Caco-2 (cell line): ENCODE measurements around the gene DNAJB7. TPM values are rescaled to one million over a fixed set of nuclear protein-coding genes. Genes with fewer than 3 reads are reported as not detected.
"Not testable (repeated sequence)": the region's sequence is repeated elsewhere in the genome, so short reads cannot be mapped to it uniquely, and the experiment has no call there.

Experiments
- BruUV-seq: library from RNA; stranded (reverse); fragments of 400-500 nt; replicated peaks from 2 replicates; lab custom pipeline; 2021; lab: Mats Ljungman, UMichigan
- CTCF ChIA-PET: fragments of 300-600 bp; sonication (Branson Sonifier 250); formaldehyde crosslinking; loops from one replicate; lab custom pipeline; 2022; ENCODE audit warnings: antibody characterized with exemption; lab: Charles Lee
- POLR2A ChIA-PET: fragments of 300-600 bp; sonication (Branson Sonifier 250); formaldehyde crosslinking; loops from one replicate; lab custom pipeline; 2022; ENCODE audit warnings: antibody characterized with exemption; lab: Charles Lee
- DNase-seq, 2 experiments: peaks; one replicate each; pipeline versions ENCODE4 v3.0.0 to v3.0.0-alpha.2; 2020 to 2022
- H3K27me3 ChIP-seq: replicated peaks from 2 replicates; pipeline ENCODE4 v1.6.0; 2011; ENCODE audit warnings: low read length; ENCODE audit not compliant: control insufficient read depth, insufficient read depth
- H3K36me3 ChIP-seq: 2 replicates; pipeline ENCODE4 v1.5.1; 2011; ENCODE audit warnings: low read length; ENCODE audit not compliant: control insufficient read depth, insufficient read depth
- H3K4me1 ChIP-seq: fragments of 250-450 bp; sonication (Bioruptor Pico); 2 replicates; pipeline ENCODE4 v1.5.1; 2020; ENCODE audit warnings: mild to moderate bottlenecking
- H3K4me3 ChIP-seq: 2 replicates; pipeline ENCODE4 v1.5.1; 2011; ENCODE audit warnings: low read depth, mild to moderate bottlenecking, control low read depth, low read length
- H3K9me3 ChIP-seq: fragments of 250-450 bp; sonication (Bioruptor Pico); 2 replicates; pipeline ENCODE4 v1.5.1; 2020; ENCODE audit warnings: mild to moderate bottlenecking, moderate library complexity
- H3K27ac Mint-ChIP-seq: one replicate; pipeline ENCODE4 v1.8.0; 2022; ENCODE audit warnings: mixed read lengths; ENCODE audit not compliant: unreplicated experiment
- H3K27me3 Mint-ChIP-seq: one replicate; pipeline ENCODE4 v1.8.0; 2022; ENCODE audit warnings: mixed read lengths; ENCODE audit not compliant: insufficient read depth, unreplicated experiment
- H3K36me3 Mint-ChIP-seq: one replicate; pipeline ENCODE4 v1.8.0; 2022; ENCODE audit warnings: mild to moderate bottlenecking, mixed read lengths; ENCODE audit not compliant: insufficient read depth, unreplicated experiment
- H3K4me1 Mint-ChIP-seq: one replicate; pipeline ENCODE4 v1.8.0; 2022; ENCODE audit warnings: low read depth, mixed read lengths; ENCODE audit not compliant: unreplicated experiment
- H3K4me3 Mint-ChIP-seq: one replicate; pipeline ENCODE4 v1.8.0; 2022; ENCODE audit warnings: mild to moderate bottlenecking, moderate library complexity, mixed read lengths; ENCODE audit not compliant: unreplicated experiment
- H3K9me3 Mint-ChIP-seq: one replicate; pipeline ENCODE4 v1.8.0; 2022; ENCODE audit warnings: mixed read lengths; ENCODE audit not compliant: unreplicated experiment
- intact Hi-C: fragments of 100-400 bp; cut with micrococcal nuclease; formaldehyde crosslinking; loops from one replicate; pipeline ENCODE4 v1.10.0; 2022; ENCODE audit not compliant: unreplicated experiment
- total RNA-seq: library from RNA; stranded (reverse); gene quantifications from 2 replicates; pipeline ENCODE4 v1.2.3, GENCODE V29; 2022
- TF ChIP-seq, protein P1 (sequence below), 2 experiments: fragments of 200-600 bp in 1 of 2; IDR thresholded peaks; 1 replicate in 1 of 2; 2 replicates in 1 of 2; pipeline versions ENCODE4 v1.5.1 to v1.8.0; 2011 to 2022; ENCODE audit warnings: antibody characterized with exemption in 1 of 2, control low read depth in 1 of 2, inconsistent platforms in 1 of 2, low read depth in 1 of 2, low read length in 1 of 2, mild to moderate bottlenecking in 1 of 2, moderate library complexity in 1 of 2; ENCODE audit not compliant: insufficient read depth in 1 of 2, severe bottlenecking in 1 of 2, unreplicated experiment in 1 of 2

DNAJB7 gene
- total RNA-seq, 1 experiment from 2014 or later: not detected

DNA sequence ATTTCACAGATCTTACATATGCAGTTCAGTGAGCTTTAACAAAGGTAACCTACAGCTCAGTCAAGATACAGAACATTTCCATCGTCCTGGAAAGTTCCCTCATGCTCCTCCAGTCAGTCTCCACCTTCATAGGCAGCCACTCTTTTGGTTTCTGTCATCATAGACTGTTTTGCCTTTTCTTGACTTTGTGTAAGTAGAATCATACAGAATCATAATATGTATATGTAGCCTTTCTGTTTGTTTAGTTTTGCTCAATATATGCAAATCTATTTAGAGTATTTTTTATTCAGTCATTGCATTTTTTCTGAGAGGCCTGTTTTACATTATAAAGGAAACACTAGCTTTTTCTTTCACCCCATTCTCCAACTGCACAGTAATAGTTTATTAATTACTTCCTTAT is 15.0 kb upstream of the DNAJB7 start:
- Mint-ChIP-seq H3K4me1 (peaks cover 9% of the 10 kb centered on the region), H3K27ac (no peak overlapping the region), H3K4me3 (no peak overlapping the region), H3K9me3 (no peaks in the 10 kb centered on the region), H3K27me3 (no peaks in the 10 kb centered on the region), H3K36me3 (peaks cover 3% of the 10 kb centered on the region)
- Histone ChIP-seq H3K36me3 (no peaks in the 10 kb centered on the region), H3K9me3 (no peaks in the 10 kb centered on the region), H3K27me3 (no peaks in the 10 kb centered on the region), H3K4me3 (no peak overlapping the region), H3K4me1 (peaks cover 13% of the 10 kb centered on the region)
- intact Hi-C loops: no loop called here
- TF ChIP-seq, protein P1, sequence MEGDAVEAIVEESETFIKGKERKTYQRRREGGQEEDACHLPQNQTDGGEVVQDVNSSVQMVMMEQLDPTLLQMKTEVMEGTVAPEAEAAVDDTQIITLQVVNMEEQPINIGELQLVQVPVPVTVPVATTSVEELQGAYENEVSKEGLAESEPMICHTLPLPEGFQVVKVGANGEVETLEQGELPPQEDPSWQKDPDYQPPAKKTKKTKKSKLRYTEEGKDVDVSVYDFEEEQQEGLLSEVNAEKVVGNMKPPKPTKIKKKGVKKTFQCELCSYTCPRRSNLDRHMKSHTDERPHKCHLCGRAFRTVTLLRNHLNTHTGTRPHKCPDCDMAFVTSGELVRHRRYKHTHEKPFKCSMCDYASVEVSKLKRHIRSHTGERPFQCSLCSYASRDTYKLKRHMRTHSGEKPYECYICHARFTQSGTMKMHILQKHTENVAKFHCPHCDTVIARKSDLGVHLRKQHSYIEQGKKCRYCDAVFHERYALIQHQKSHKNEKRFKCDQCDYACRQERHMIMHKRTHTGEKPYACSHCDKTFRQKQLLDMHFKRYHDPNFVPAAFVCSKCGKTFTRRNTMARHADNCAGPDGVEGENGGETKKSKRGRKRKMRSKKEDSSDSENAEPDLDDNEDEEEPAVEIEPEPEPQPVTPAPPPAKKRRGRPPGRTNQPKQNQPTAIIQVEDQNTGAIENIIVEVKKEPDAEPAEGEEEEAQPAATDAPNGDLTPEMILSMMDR (IDR thresholded peaks at IDR 0.05; ENCODE audit: insufficient read depth in 1 of 2, low read depth in 1 of 2, low read length in 1 of 2, severe bottlenecking in 1 of 2, unreplicated experiment in 1 of 2): no peak
- ChIA-PET POLR2A (no interaction called here), CTCF (no interaction called here)
- no TSS peak for BruUV-seq
- DNase-seq: no peak

DNA sequence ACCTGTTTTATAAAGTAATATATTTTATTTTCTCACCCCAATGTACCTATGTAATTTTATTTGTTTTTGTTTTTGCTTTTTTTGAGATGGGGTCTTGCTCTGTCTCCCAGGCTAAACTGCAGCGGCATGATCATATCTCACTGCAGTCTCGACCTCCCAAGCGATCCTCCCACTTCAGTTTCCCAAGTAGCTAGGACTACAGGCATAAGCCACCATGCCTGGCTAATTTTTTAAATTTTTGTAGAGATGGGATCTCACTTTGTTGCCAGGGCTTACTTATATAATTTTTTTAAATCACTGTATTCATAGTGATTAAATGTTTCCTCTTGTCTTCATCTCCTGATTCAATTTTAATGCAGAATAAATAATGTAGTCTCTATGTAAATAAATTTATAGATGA is 13.2 kb upstream of the DNAJB7 start:
- ChIA-PET CTCF (no interaction called here), POLR2A (interaction anchor here (0.6 kb wide), 1 partner anchor 18 kb away, joined by 4 read pairs; the partner anchor contains the start of gene XPNPEP3)
- Mint-ChIP-seq H3K27ac (no peak overlapping the region), H3K36me3 (peaks cover 7% of the 10 kb centered on the region), H3K4me3 (no peak overlapping the region), H3K27me3 (no peaks in the 10 kb centered on the region), H3K4me1 (peaks cover 9% of the 10 kb centered on the region), H3K9me3 (no peaks in the 10 kb centered on the region)
- H3K4me1 ChIP-seq: peaks cover 13% of the 10 kb centered on the region
- no peaks in the 10 kb centered on the region for H3K27me3 ChIP-seq
- no TSS peak for BruUV-seq
- TF ChIP-seq, protein P1 (IDR thresholded peaks at IDR 0.05; ENCODE audit: insufficient read depth in 1 of 2, low read depth in 1 of 2, low read length in 1 of 2, severe bottlenecking in 1 of 2, unreplicated experiment in 1 of 2): no peak
- H3K36me3 ChIP-seq: no peaks in the 10 kb centered on the region
- H3K4me3 ChIP-seq: no peak overlapping the region
- intact Hi-C loops: no loop called here
- no peak for DNase-seq
- H3K9me3 ChIP-seq: no peaks in the 10 kb centered on the region

DNA sequence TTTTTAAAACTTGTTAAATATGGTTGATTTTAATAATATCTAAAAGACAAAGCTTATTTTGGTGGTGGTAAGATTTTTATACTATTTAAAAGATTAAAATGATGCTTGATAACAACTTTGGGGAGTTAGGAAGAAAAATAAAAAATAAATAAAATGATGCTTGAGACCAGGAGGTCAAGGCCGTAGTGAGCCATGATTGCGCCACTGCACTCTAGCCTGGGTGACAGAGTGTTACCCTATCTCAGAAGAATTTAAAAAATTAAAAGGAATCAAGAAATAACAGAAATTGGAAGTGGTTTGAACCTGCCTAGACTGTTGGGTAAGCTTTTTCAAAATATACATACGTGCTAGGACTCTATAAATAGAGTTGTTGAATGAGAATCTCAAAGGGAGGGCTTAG is 12.1 kb upstream of the DNAJB7 start:
- H3K9me3 ChIP-seq: no peaks in the 10 kb centered on the region
- ChIA-PET CTCF (no interaction called here), POLR2A (no interaction called here)
- H3K27me3 Mint-ChIP-seq: no peaks in the 10 kb centered on the region
- TF ChIP-seq, protein P1 (IDR thresholded peaks at IDR 0.05; ENCODE audit: insufficient read depth in 1 of 2, low read depth in 1 of 2, low read length in 1 of 2, severe bottlenecking in 1 of 2, unreplicated experiment in 1 of 2): no peak
- peaks cover 9% of the 10 kb centered on the region for H3K36me3 Mint-ChIP-seq
- no TSS peak for BruUV-seq
- H3K4me3 ChIP-seq: no peak overlapping the region
- DNase-seq: no peak
- intact Hi-C loops: no loop called here
- H3K27ac Mint-ChIP-seq: no peak overlapping the region
- no peaks in the 10 kb centered on the region for H3K27me3 ChIP-seq
- no peak overlapping the region for H3K4me3 Mint-ChIP-seq
- H3K36me3 ChIP-seq: no peaks in the 10 kb centered on the region
- H3K4me1 Mint-ChIP-seq: peaks cover 9% of the 10 kb centered on the region
- no peaks in the 10 kb centered on the region for H3K9me3 Mint-ChIP-seq
- peaks cover 13% of the 10 kb centered on the region for H3K4me1 ChIP-seq

DNA sequence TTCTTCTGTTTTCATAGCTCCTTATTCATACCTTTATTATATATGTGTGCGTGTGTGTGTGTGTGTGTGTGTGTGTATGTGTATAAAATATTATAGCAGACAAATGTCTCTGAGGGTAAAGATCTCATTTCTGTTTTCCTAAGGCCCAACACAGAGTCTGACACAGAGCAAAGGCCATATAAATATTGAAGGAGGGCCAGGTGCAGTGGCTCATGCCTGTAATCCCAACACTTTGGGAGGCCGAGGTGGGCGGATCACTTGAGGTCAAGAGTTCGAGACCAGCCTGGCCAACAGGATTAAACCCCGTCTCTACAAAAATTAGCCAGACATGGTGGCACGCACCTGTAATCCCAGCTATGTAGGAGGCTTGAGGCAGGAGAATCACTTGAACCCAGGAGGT is 6.5 kb upstream of the DNAJB7 start:
- H3K4me1 Mint-ChIP-seq, H3K36me3 Mint-ChIP-seq, H3K27me3 ChIP-seq, H3K36me3 ChIP-seq, H3K4me1 ChIP-seq, H3K9me3 Mint-ChIP-seq, BruUV-seq, H3K9me3 ChIP-seq, H3K4me3 ChIP-seq, H3K4me3 Mint-ChIP-seq, H3K27me3 Mint-ChIP-seq, POLR2A ChIA-PET, DNase-seq, intact Hi-C loops, H3K27ac Mint-ChIP-seq: not testable (repeated sequence)
- CTCF ChIA-PET: interaction anchor here (2.0 kb wide), 1 partner anchor 31 kb away, joined by 8 read pairs; no protein-coding TSS in a partner anchor
